Measurements from ENCODE around the gene STPG1. TPM values are rescaled to one million over a fixed set of nuclear protein-coding genes. Genes with fewer than 3 reads are reported as not detected.

Gene STPG1
- total RNA-seq, 6 donors from 2014 or later, result 5.5 to 20.1 (median 8.2) TPM

DNA sequence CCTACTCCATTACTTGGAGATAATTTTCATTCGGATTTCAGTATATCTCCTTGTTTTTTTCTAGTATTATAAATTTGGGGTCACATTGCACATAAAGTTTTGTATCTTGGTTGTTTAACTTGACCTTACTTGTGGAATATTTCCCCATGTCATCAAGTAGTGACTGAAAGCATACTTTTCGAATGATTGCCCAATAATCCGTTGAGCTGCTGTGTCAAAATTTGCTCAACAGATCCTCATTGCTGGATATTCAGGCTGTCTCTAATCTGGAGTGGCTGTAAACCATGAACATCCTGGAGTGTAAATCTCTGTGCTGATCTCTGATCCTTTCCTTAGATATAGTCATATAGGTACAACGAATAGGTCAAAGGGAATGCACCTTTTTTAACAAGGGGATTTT, 7.0 kb upstream of the STPG1 start:
- WGBS, 2 donors, result 48% methylated on average over 4 of the region's 4 CpGs
- H3K36me3 ChIP-seq, result peaks cover 0 to 26% (median 11%) of the 10 kb centered on the region in 4 donors

DNA sequence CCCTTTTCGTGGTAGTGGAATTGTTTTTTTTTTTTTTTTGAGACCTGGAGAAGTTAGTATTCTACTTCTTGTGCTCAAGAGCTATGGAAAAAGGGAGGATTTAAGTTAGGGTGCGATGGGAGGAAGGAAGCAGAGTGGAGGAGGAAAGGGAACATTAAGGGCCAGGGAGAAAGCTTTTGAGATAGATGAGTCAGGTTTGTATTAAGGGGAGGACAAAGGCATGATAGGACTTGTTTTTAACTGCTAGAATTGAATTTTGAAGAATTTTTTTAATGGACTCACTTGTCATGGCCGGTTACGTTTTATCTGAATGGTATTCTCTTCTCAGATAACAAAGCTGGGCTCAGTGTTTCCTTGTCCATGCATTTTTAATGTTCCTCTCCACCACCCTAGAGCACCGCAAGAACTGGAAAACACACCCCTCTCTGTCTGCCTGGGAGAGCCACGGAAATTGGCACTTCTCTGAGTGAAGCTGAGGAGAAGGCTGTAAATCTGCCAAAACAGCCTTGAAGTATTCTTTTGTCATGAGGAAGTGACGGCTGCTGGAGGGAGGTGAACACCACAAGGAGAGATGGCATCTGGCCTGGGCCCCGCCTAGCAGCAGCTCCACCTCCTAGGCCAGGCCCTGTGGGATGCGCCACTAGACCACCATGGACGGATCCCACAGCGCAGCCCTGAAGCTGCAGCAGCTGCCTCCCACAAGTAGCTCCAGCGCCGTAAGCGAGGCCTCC, 5.5 kb upstream of the STPG1 start:
- TF ChIP-seq CTCF (IDR thresholded peaks at IDR 0.05) (no peak), POLR2A (IDR thresholded peaks at IDR 0.05) (peak in 1 of 4 donors; percentile 6), EP300 (IDR thresholded peaks at IDR 0.05) (no peak), POLR2AphosphoS5 (IDR thresholded peaks at IDR 0.05) (no peak)

More for the DNA sequence above, 7.0 kb upstream of the STPG1 start:
- Histone ChIP-seq H3K4me3 (no peak overlapping the region), H3K4me1 (peaks cover 14 to 49% (median 29%) of the 10 kb centered on the region in 4 donors), H3K27ac (peak overlapping the region in 1 of 4 donors; percentile 21), H3K9me3 (no peaks in the 10 kb centered on the region), H3K27me3 (no peaks in the 10 kb centered on the region)
- ATAC-seq (ENCODE audit: low FRiP score in 2 of 2), result no peak
- TF ChIP-seq POLR2AphosphoS5 (IDR thresholded peaks at IDR 0.05), result no peak
- TF ChIP-seq EP300 (IDR thresholded peaks at IDR 0.05), result no peak
- no peak for TF ChIP-seq CTCF (IDR thresholded peaks at IDR 0.05)
- no peak for TF ChIP-seq POLR2A (IDR thresholded peaks at IDR 0.05)
- DNase-seq, result no peak

DNA sequence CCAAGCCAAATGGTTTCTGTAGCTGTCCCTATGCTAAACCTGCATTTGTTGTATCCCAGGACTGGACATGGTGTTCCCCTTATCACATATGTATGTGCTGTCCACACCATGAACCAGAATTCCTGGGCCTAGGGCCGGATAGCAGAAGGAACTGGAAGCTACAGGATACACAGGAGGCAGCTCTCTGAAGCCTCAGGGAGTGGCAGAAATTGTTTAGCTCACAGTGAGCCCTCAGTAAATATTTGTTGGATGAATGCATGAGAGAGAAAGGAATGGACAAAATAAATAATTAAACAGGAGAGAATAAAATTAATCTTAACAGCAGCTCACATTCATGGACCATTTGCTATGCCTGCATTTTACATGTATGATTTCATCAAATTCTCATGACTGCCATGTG, 4.1 kb upstream of the STPG1 start:
- Histone ChIP-seq H3K4me3 (no peak overlapping the region), H3K9me3 (no peaks in the 10 kb centered on the region), H3K27ac (peak overlapping the region in 3 of 4 donors; percentile 8 to 76 (median 65)), H3K4me1 (peaks cover 23 to 68% (median 41%) of the 10 kb centered on the region in 4 donors), H3K27me3 (no peaks in the 10 kb centered on the region), H3K36me3 (peaks cover 0 to 17% (median 11%) of the 10 kb centered on the region in 4 donors)
- ATAC-seq (ENCODE audit: low FRiP score in 2 of 2) (no peak), DNase-seq (no peak)
- WGBS, 2 donors, result 55 to 65% methylated on average over 1 of the region's 1 CpG
- TF ChIP-seq EP300 (IDR thresholded peaks at IDR 0.05) (no peak), CTCF (IDR thresholded peaks at IDR 0.05) (no peak), POLR2AphosphoS5 (IDR thresholded peaks at IDR 0.05) (no peak), POLR2A (IDR thresholded peaks at IDR 0.05) (no peak)

More for the DNA sequence above, 5.5 kb upstream of the STPG1 start:
- Histone ChIP-seq H3K27me3 (no peaks in the 10 kb centered on the region), H3K27ac (peak overlapping the region; percentile 16 to 76 (median 55)), H3K4me3 (no peak overlapping the region), H3K4me1 (peaks cover 19 to 59% (median 35%) of the 10 kb centered on the region in 4 donors), H3K36me3 (peaks cover 0 to 26% (median 11%) of the 10 kb centered on the region in 4 donors), H3K9me3 (no peaks in the 10 kb centered on the region)
- DNase-seq (peak; percentile 66 to 88), ATAC-seq (ENCODE audit: low FRiP score in 2 of 2) (peak; percentile 28 to 73)
- 41 to 50% methylated on average over 6 to 14 of the region's 14 CpGs for WGBS, 2 donors

- no peaks in the 10 kb centered on the region for H3K9me3 ChIP-seq
- no peak for TF ChIP-seq CTCF (IDR thresholded peaks at IDR 0.05)
- DNase-seq, result peak in 1 of 2 donors; percentile 60
- ATAC-seq (ENCODE audit: low FRiP score in 2 of 2), result peak in 1 of 2 donors; percentile 38
- H3K4me3 ChIP-seq, result peak overlapping the region; percentile 48 to 85 (median 68)
- peaks cover 0 to 10% (median 3%) of the 10 kb centered on the region in 4 donors for H3K36me3 ChIP-seq
- peak overlapping the region; percentile 42 to 76 (median 68) for H3K27ac ChIP-seq
- no peaks in the 10 kb centered on the region for H3K27me3 ChIP-seq
- H3K4me1 ChIP-seq, result peaks cover 28 to 71% (median 45%) of the 10 kb centered on the region in 4 donors
- 57 to 58% methylated on average over 7 to 10 of the region's 10 CpGs for WGBS, 2 donors
Observed at GRCh38 chr1:24416666-24417391, 3.2 kb upstream of the STPG1 start.

Data from upper lobe of left lung (tissue), 6 donors.